ENCODE measurements around the gene PTPRD. TPM values are rescaled to one million over a fixed set of nuclear protein-coding genes. Genes with fewer than 3 reads are reported as not detected.
A peak's percentile ranks its signal among the peaks of the same experiment; 100 is the strongest.

The PTPRD gene
- total and polyA plus RNA-seq, 2 donors from 2014 or later, result 6.4 to 78.9 TPM

DNA sequence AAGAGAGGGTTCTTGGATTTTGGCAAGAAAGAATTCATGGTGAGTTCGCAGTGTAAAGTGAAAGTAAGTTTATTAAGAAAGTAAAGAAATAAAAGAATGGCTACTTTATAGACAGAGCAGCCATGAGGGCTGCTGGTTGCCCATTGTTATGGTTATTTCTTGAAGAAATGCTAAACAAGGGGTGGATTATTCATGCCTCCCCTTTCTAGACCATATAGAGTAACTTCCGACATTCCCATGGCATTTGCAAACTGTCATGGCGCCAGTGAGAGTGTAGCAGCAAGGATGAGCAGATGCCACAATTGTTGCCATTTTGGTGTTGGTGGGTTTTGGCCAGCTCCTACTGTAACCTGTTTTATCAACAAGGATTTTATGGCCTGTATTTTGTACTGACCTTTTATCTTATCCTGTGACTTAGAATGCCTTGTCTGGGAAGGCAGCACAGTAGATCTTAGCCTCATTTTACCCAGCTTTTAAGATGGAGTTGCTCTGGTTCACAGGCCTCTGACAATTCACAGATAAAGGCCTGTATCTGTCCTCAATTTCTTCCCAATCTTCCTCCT lies 1787.1 kb downstream of the PTPRD start:
- intact Hi-C loops (cut with DNase I), result no loop called here
- Histone ChIP-seq H3K36me3 (ENCODE audit: control insufficient read depth in 2 of 3, insufficient read depth in 3 of 3, low read length in 3 of 3) (no peaks in the 10 kb centered on the region), H3K9me3 (ENCODE audit: control insufficient read depth in 2 of 3, insufficient read depth in 1 of 3, low read length in 3 of 3) (no peaks in the 10 kb centered on the region), H3K27ac (ENCODE audit: low read depth in 2 of 2, low read length in 2 of 2) (no peak overlapping the region), H3K27me3 (ENCODE audit: control insufficient read depth, insufficient read depth, low read length) (no peaks in the 10 kb centered on the region), H3K4me3 (ENCODE audit: low read length in 3 of 3) (peak overlapping the region in 2 of 3 donors; percentile 20 to 28), H3K4me1 (ENCODE audit: control insufficient read depth in 2 of 3, insufficient read depth in 2 of 3, low read depth in 1 of 3, low read length in 3 of 3) (peaks cover 0 to 15% (median 2%) of the 10 kb centered on the region in 3 donors), H3K9ac (ENCODE audit: low read length in 3 of 3) (no peak overlapping the region)
- TF ChIP-seq, protein P1, sequence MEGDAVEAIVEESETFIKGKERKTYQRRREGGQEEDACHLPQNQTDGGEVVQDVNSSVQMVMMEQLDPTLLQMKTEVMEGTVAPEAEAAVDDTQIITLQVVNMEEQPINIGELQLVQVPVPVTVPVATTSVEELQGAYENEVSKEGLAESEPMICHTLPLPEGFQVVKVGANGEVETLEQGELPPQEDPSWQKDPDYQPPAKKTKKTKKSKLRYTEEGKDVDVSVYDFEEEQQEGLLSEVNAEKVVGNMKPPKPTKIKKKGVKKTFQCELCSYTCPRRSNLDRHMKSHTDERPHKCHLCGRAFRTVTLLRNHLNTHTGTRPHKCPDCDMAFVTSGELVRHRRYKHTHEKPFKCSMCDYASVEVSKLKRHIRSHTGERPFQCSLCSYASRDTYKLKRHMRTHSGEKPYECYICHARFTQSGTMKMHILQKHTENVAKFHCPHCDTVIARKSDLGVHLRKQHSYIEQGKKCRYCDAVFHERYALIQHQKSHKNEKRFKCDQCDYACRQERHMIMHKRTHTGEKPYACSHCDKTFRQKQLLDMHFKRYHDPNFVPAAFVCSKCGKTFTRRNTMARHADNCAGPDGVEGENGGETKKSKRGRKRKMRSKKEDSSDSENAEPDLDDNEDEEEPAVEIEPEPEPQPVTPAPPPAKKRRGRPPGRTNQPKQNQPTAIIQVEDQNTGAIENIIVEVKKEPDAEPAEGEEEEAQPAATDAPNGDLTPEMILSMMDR (IDR thresholded peaks at IDR 0.05; ENCODE audit: borderline replicate concordance, extremely low read depth, insufficient read depth), result no peak
- FAIRE-seq, result no peak
- no peak for DNase-seq

DNA sequence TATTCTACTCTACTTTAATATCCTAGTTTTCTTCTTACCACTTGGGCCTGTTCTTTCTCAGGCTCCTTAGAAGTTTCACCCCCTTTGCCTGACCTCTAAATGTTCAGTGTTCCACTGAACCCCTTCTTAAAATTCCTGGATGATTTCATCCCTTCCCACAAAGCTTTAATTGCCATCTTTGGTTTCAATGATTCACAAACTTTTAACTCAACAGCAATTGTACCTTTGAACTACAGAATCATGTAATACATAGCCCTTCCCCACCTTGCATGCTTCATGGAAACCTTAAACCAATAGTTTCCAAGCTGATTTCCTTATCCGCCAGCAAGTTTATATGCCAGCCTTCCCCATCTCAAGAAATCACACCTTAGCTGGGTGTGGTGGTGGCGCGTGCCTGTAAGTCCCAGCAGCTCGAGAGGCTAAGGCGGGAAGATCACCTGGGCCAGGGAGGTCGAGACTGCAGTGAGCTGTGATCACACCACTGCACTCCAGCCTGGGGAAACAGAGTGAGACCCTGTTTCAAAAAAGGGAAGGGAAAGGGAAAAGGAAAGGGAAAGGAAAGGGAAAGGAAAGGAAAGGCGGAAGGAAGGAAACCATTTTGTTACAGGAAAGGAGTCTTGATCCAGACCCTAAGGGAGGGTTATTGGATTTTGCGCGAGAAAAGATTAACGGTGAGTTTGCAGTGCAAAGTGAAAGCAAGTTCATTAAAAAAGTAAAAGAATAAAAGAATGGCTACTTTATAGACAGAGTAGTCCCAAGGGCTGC lies 1789.5 kb downstream of the PTPRD start:
- Histone ChIP-seq H3K4me3 (ENCODE audit: low read length in 3 of 3) (peak overlapping the region in 1 of 3 donors; percentile 40), H3K27me3 (ENCODE audit: control insufficient read depth, insufficient read depth, low read length) (no peaks in the 10 kb centered on the region), H3K9ac (ENCODE audit: low read length in 3 of 3) (peak overlapping the region in 1 of 3 donors; percentile 47), H3K36me3 (ENCODE audit: control insufficient read depth in 2 of 3, insufficient read depth in 3 of 3, low read length in 3 of 3) (no peaks in the 10 kb centered on the region), H3K9me3 (ENCODE audit: control insufficient read depth in 2 of 3, insufficient read depth in 1 of 3, low read length in 3 of 3) (no peaks in the 10 kb centered on the region), H3K27ac (ENCODE audit: low read depth in 2 of 2, low read length in 2 of 2) (peak overlapping the region; percentile 77 to 83), H3K4me1 (ENCODE audit: control insufficient read depth in 2 of 3, insufficient read depth in 2 of 3, low read depth in 1 of 3, low read length in 3 of 3) (peaks cover 0 to 15% (median 2%) of the 10 kb centered on the region in 3 donors)
- peak in 1 of 5 donors; percentile 25 for DNase-seq
- no peak for FAIRE-seq
- intact Hi-C loops (cut with DNase I), result no loop called here
- TF ChIP-seq, protein P1 (IDR thresholded peaks at IDR 0.05; ENCODE audit: borderline replicate concordance, extremely low read depth, insufficient read depth), result no peak

GRCh38 chr9:8822667-8823025 lies 1790.2 kb downstream of the PTPRD start:
- FAIRE-seq, result no peak
- intact Hi-C loops (cut with DNase I), result no loop called here
- TF ChIP-seq, protein P1 (IDR thresholded peaks at IDR 0.05; ENCODE audit: borderline replicate concordance, extremely low read depth, insufficient read depth), result no peak

More at GRCh38 chr9:8822667-8823025, 1790.2 kb downstream of the PTPRD start:
- Histone ChIP-seq H3K27ac (ENCODE audit: low read depth in 2 of 2, low read length in 2 of 2) (peak overlapping the region; percentile 77 to 83), H3K9ac (ENCODE audit: low read length in 3 of 3) (peak overlapping the region in 1 of 3 donors; percentile 47), H3K27me3 (ENCODE audit: control insufficient read depth, insufficient read depth, low read length) (no peaks in the 10 kb centered on the region), H3K36me3 (ENCODE audit: control insufficient read depth in 2 of 3, insufficient read depth in 3 of 3, low read length in 3 of 3) (no peaks in the 10 kb centered on the region), H3K4me1 (ENCODE audit: control insufficient read depth in 2 of 3, insufficient read depth in 2 of 3, low read depth in 1 of 3, low read length in 3 of 3) (peaks cover 0 to 15% (median 2%) of the 10 kb centered on the region in 3 donors), H3K4me3 (ENCODE audit: low read length in 3 of 3) (peak overlapping the region in 1 of 3 donors; percentile 40), H3K9me3 (ENCODE audit: control insufficient read depth in 2 of 3, insufficient read depth in 1 of 3, low read length in 3 of 3) (no peaks in the 10 kb centered on the region)
- peak in 3 of 5 donors; percentile 26 to 66 (median 46) for DNase-seq

Data from kidney (tissue), 14 donors.